IMR-90 (cell line): ENCODE measurements around the gene IMP3. TPM values are rescaled to one million over a fixed set of nuclear protein-coding genes. Genes with fewer than 3 reads are reported as not detected.

ENCODE experiments used
- ATAC-seq: fragments of 200-7000 bp; cut with Tn5 transposase; 2 replicates; pipeline ENCODE4 v1.9.1; 2020; ENCODE audit warnings: low read depth, mild to moderate bottlenecking, moderate library complexity
- BruUV-seq: library from RNA; stranded (reverse); fragments of 400-500 nt; replicated peaks from 2 replicates; lab custom pipeline; 2021; lab: Mats Ljungman, UMichigan
- CTCF ChIA-PET: fragments of 300-600 bp; formaldehyde crosslinking; extraction: SDS; loops from one replicate; lab custom pipeline; 2021; ENCODE audit warnings: antibody characterized with exemption; lab: Yijun Ruan, JAX
- POLR2A ChIA-PET: fragments of 300-600 bp; sonication (Branson Sonifier 250); formaldehyde crosslinking; loops from one replicate; lab custom pipeline; 2022; ENCODE audit warnings: antibody characterized with exemption; ENCODE audit not compliant: unreplicated experiment; lab: Charles Lee
- DNase-seq: peaks from one replicate; pipeline ENCODE4 v3.0.0; 2013
- H2AFZ ChIP-seq: replicated peaks from 2 replicates; pipeline ENCODE3; 2013; ENCODE audit warnings: low read length, mild to moderate bottlenecking; ENCODE audit not compliant: poor library complexity
- H2AK5ac ChIP-seq: 2 replicates; pipeline ENCODE4 v1.6.1; 2013; ENCODE audit warnings: low read depth, low read length, inconsistent platforms
- H2AK9ac ChIP-seq: replicated peaks from 2 replicates; pipeline ENCODE3; 2013; ENCODE audit warnings: mild to moderate bottlenecking, low read depth, low read length, moderate library complexity; ENCODE audit not compliant: poor library complexity
- H2BK120ac ChIP-seq: 2 replicates; pipeline ENCODE4 v1.6.1; 2013; ENCODE audit warnings: low read depth, low read length, inconsistent platforms
- H2BK15ac ChIP-seq: 3 replicates; pipeline ENCODE4 v1.6.1; 2013; ENCODE audit warnings: low read depth, low read length, inconsistent platforms
- H2BK20ac ChIP-seq: 2 replicates; pipeline ENCODE4 v1.6.1; 2013; ENCODE audit warnings: low read depth, mild to moderate bottlenecking, inconsistent platforms, low read length, moderate library complexity
- H2BK5ac ChIP-seq: 2 replicates; pipeline ENCODE4 v1.6.1; 2013; ENCODE audit warnings: mild to moderate bottlenecking, low read depth, low read length, inconsistent platforms; ENCODE audit not compliant: poor library complexity, severe bottlenecking
- H3K14ac ChIP-seq: replicated peaks from 2 replicates; pipeline ENCODE4 v1.6.1; 2013; ENCODE audit warnings: low read depth, low read length, inconsistent platforms
- H3K18ac ChIP-seq: 2 replicates; pipeline ENCODE4 v1.6.1; 2013; ENCODE audit warnings: low read depth, low read length, control low read depth
- H3K23ac ChIP-seq: 2 replicates; pipeline ENCODE4 v1.6.1; 2013; ENCODE audit warnings: low read depth, low read length, inconsistent platforms
- H3K27ac ChIP-seq: 2 replicates; pipeline ENCODE4 v1.5.1; 2013; ENCODE audit warnings: mild to moderate bottlenecking, control low read depth, low read length; ENCODE audit not compliant: insufficient read depth
- H3K27me3 ChIP-seq: 2 replicates; pipeline ENCODE4 v1.6.1; 2013; ENCODE audit warnings: low read length; ENCODE audit not compliant: control insufficient read depth, insufficient read depth
- H3K36me3 ChIP-seq: 2 replicates; pipeline ENCODE4 v1.6.1; 2013; ENCODE audit warnings: low read length, mixed read lengths; ENCODE audit not compliant: control insufficient read depth, insufficient read depth
- H3K4ac ChIP-seq: 2 replicates; pipeline ENCODE4 v1.6.1; 2013; ENCODE audit warnings: low read depth, low read length, inconsistent platforms
- H3K4me1 ChIP-seq: 2 replicates; pipeline ENCODE4 v1.6.1; 2013; ENCODE audit warnings: low read length, mixed read lengths; ENCODE audit not compliant: control insufficient read depth, insufficient read depth
- H3K4me2 ChIP-seq: 2 replicates; pipeline ENCODE4 v1.6.1; 2013; ENCODE audit warnings: low read depth, mild to moderate bottlenecking, control low read depth, low read length, moderate library complexity
- H3K4me3 ChIP-seq: 2 replicates; pipeline ENCODE4 v1.5.1; 2013; ENCODE audit warnings: low read depth, mild to moderate bottlenecking, control low read depth, low read length, moderate library complexity; ENCODE audit not compliant: insufficient read depth
- H3K56ac ChIP-seq: 2 replicates; pipeline ENCODE4 v1.6.1; 2013; ENCODE audit warnings: low read length, inconsistent platforms; ENCODE audit not compliant: insufficient read depth; ENCODE audit errors: extremely low read depth
- H3K79me1 ChIP-seq, 2 experiments: 2 replicates each; pipeline ENCODE4 v1.6.1; 2013; ENCODE audit warnings: low read length in 2 of 2, inconsistent platforms in 1 of 2, low read depth in 1 of 2
- H3K9ac ChIP-seq: 2 replicates; pipeline ENCODE4 v1.6.1; 2013; ENCODE audit warnings: low read depth, low read length, control low read depth
- H3K9me1 ChIP-seq: 2 replicates; pipeline ENCODE4 v1.6.1; 2013; ENCODE audit warnings: low read length, inconsistent platforms; ENCODE audit not compliant: insufficient read depth
- H3K9me3 ChIP-seq: 2 replicates; pipeline ENCODE4 v1.6.1; 2013; ENCODE audit warnings: low read length; ENCODE audit not compliant: control insufficient read depth, insufficient read depth
- H4K20me1 ChIP-seq: 2 replicates; pipeline ENCODE4 v1.6.1; 2013; ENCODE audit warnings: low read length, inconsistent platforms; ENCODE audit not compliant: insufficient read depth
- H4K5ac ChIP-seq: 2 replicates; pipeline ENCODE4 v1.6.1; 2013; ENCODE audit warnings: mild to moderate bottlenecking, low read depth, low read length, control low read depth
- H4K8ac ChIP-seq, 2 experiments: 2 replicates each; pipeline ENCODE4 v1.6.1; 2013; ENCODE audit warnings: low read depth in 2 of 2, low read length in 2 of 2, control low read depth in 1 of 2, inconsistent platforms in 1 of 2
- H4K91ac ChIP-seq: 2 replicates; pipeline ENCODE4 v1.6.1; 2013; ENCODE audit warnings: low read depth, low read length, inconsistent platforms; ENCODE audit not compliant: insufficient read depth
- CEBPB ChIP-seq: IDR thresholded peaks from 2 replicates; pipeline ENCODE4 v1.6.1; 2012; ENCODE audit warnings: low read depth, low read length, improper control_type of control experiment
- MAFK ChIP-seq: IDR thresholded peaks from 2 replicates; pipeline ENCODE4 v1.6.1; 2012; ENCODE audit warnings: low read depth, low read length, improper control_type of control experiment
- MAZ ChIP-seq: IDR thresholded peaks from 2 replicates; pipeline ENCODE4 v1.6.1; 2012; ENCODE audit warnings: low read depth, mild to moderate bottlenecking, low read length, improper control_type of control experiment, moderate library complexity, borderline replicate concordance
- NFE2L2 ChIP-seq: fragments of 150-350 bp; IDR thresholded peaks from 2 replicates; pipeline ENCODE4 v1.6.1; 2016; ENCODE audit warnings: low read depth, mild to moderate bottlenecking, low read length
- RAD21 ChIP-seq: IDR thresholded peaks from 2 replicates; pipeline ENCODE4 v1.6.1; 2012; ENCODE audit warnings: low read length, improper control_type of control experiment
- RFX5 ChIP-seq: IDR thresholded peaks from 2 replicates; pipeline ENCODE4 v1.8.0; 2012; ENCODE audit warnings: low read depth, mild to moderate bottlenecking, low read length, moderate library complexity
- WGBS, 2 experiments: methylation state at CpG; one replicate each; pipeline versions ENCODE4 v1.1.5 to v1.1.7; 2013; ENCODE audit warnings: missing lambda C conversion rate in 2 of 2; ENCODE audit not compliant: insufficient read length in 1 of 2; ENCODE audit errors: extremely low coverage in 2 of 2; 5-methylcytosine and 5-hydroxymethylcytosine counted together
- dilution Hi-C: fragments of 300-500 bp; cut with HindIII; formaldehyde crosslinking; loops from one replicate; pipeline ENCODE4 v1.14.3; 2018; ENCODE audit warnings: low sequenced_read_pairs; ENCODE audit not compliant: unreplicated experiment
- in situ Hi-C: fragments of 300-500 bp; cut with MboI; formaldehyde crosslinking; loops from 3 replicates; pipeline ENCODE4 v1.14.3; 2019; ENCODE audit warnings: low sequenced_read_pairs, inconsistent platforms, mixed read lengths
- intact Hi-C: fragments of 100-400 bp; cut with micrococcal nuclease; formaldehyde crosslinking; loops from 2 replicates; pipeline ENCODE4 v1.10.0; 2022
- polyA plus RNA-seq, 3 experiments: library from polyadenylated mRNA; depleted of rRNA; stranded (reverse); fragments of >200 nt; gene quantifications; 2 replicates each; pipeline ENCODE4 v1.2.3, GENCODE V29; 2012; ENCODE audit warnings: low replicate concordance in 1 of 3
- total RNA-seq: library from RNA; depleted of rRNA; stranded (reverse); fragments of >200 nt; gene quantifications from 2 replicates; pipeline ENCODE4 v1.2.3, GENCODE V29; 2012
- TF ChIP-seq, protein P1 (sequence below): fragments of 150-350 bp; IDR thresholded peaks from 2 replicates; pipeline ENCODE4 v1.6.1; 2016; ENCODE audit warnings: low read depth, mild to moderate bottlenecking, low read length, moderate library complexity, borderline replicate concordance
- TF ChIP-seq, protein P2 (sequence below): fragments of 150-350 bp; IDR thresholded peaks from 2 replicates; pipeline ENCODE4 v1.6.1; 2017; ENCODE audit warnings: mild to moderate bottlenecking, antibody characterized with exemption, low read length, low read depth

Gene IMP3
- total and polyA plus RNA-seq, 2 of the 4 experiments (the other 2 are of a cell fraction) = 42.1 to 59.3 TPM

DNA sequence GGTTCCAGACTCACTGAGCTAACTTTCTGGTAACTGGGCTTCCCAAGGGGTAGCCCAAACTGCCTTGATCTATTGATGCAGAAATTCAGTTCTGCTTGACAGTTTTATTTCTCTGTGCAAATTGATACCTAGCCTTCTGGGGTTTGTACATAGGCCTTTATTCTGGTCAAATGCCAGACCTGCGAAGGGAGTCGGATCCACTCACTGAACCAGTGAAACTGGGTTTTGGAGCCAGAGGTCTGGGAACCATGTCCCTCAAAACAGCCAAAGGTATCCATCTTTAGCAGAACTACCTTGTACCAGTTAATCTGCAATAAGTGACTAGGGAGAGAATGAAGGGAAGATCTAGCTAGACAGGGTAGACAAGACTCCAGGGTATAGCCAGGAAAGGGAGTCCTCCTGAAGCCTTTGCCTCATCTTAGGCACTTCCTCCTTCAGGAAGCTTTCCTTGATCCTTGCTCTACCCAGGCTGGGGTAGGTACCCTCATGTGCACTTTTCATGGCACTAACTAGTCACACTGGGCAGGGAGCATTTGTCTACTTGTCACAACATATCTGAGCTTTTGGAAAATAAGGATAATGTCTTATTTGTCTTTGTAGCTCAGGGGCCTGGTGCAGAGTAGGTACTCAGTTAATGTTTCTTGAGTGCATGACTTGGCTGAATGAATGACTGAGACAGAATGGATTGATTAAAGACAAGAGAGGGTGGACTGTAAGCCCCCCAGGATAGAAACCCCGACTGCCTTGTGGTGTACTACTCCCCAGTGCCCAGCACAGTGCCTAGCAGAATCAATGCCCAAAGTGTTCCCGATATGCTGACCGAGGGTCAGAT lies 6.3 kb upstream of the IMP3 start (continued):
- TF ChIP-seq NFE2L2 = no peak
- no peak for TF ChIP-seq MAFK

DNA sequence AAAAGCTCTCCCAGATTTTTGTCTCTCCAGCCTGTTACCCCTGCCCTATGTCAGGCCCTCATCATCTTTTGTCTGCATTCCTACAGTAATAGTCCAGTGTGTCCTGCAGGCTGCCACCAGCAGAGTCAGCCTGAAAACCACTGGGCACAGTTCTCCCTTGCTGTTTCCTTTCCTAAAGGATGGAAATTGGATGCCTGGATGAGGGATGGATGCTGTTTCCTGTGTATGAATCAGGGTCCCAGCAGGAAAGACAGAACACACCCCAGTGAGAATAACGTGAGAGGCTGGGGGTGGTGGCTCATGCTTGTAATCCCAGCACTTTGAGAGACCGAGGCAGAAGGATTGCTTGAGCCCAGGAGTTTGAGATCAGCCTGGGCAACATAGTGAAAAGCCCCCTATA lies 4.4 kb upstream of the IMP3 start:
- POLR2A ChIA-PET = no interaction called here
- no CpG with 5 or more reads among the region's 2 CpGs for WGBS, 2 experiments
- intact Hi-C loops (no loop called here), dilution Hi-C loops (no loop called here), in situ Hi-C loops (no loop called here)
- H3K14ac ChIP-seq = no peak overlapping the region
- H3K9ac ChIP-seq = no peak overlapping the region
- H3K4me2 ChIP-seq = no peak overlapping the region
- no peak overlapping the region for H4K5ac ChIP-seq
- H2BK120ac ChIP-seq = peak overlapping the region; percentile 2; the same call in 1 of the 2 replicates
- H3K9me3 ChIP-seq = no peaks in the 10 kb centered on the region
- no peak overlapping the region for H3K27ac ChIP-seq
- no TSS peak for BruUV-seq
- peaks cover 23 to 46% of the 10 kb centered on the region in 2 experiments for H3K79me1 ChIP-seq
- no peak overlapping the region for H2BK15ac ChIP-seq
- no peak overlapping the region; a peak in 1 of 4 replicates for H4K8ac ChIP-seq
- peak overlapping the region; percentile 23; the same call in 1 of the 2 replicates for H3K23ac ChIP-seq
- H3K18ac ChIP-seq = no peak overlapping the region
- no peak overlapping the region for H2AFZ ChIP-seq
- H4K20me1 ChIP-seq = peaks cover 10% of the 10 kb centered on the region
- peaks cover 10% of the 10 kb centered on the region for H3K4me1 ChIP-seq
- no peak overlapping the region for H2AK9ac ChIP-seq
- no peak overlapping the region for H2BK5ac ChIP-seq
- DNase-seq = peak; percentile 55
- CTCF ChIA-PET = no interaction called here
- H3K27me3 ChIP-seq = no peaks in the 10 kb centered on the region
- H3K56ac ChIP-seq = no peak overlapping the region
- no peak for ATAC-seq
- H3K4ac ChIP-seq = no peak overlapping the region
- peaks cover 1% of the 10 kb centered on the region; the same call in 1 of the 2 replicates for H3K36me3 ChIP-seq
- peaks cover 8% of the 10 kb centered on the region; the same call in 1 of the 2 replicates for H3K9me1 ChIP-seq
- no peak overlapping the region for H4K91ac ChIP-seq
- TF ChIP-seq, protein P1, sequence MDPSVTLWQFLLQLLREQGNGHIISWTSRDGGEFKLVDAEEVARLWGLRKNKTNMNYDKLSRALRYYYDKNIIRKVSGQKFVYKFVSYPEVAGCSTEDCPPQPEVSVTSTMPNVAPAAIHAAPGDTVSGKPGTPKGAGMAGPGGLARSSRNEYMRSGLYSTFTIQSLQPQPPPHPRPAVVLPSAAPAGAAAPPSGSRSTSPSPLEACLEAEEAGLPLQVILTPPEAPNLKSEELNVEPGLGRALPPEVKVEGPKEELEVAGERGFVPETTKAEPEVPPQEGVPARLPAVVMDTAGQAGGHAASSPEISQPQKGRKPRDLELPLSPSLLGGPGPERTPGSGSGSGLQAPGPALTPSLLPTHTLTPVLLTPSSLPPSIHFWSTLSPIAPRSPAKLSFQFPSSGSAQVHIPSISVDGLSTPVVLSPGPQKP = no peak
- TF ChIP-seq MAZ = no peak
- TF ChIP-seq, protein P2, sequence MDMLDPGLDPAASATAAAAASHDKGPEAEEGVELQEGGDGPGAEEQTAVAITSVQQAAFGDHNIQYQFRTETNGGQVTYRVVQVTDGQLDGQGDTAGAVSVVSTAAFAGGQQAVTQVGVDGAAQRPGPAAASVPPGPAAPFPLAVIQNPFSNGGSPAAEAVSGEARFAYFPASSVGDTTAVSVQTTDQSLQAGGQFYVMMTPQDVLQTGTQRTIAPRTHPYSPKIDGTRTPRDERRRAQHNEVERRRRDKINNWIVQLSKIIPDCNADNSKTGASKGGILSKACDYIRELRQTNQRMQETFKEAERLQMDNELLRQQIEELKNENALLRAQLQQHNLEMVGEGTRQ = no peak
- no peak for TF ChIP-seq RAD21
- TF ChIP-seq RFX5 = no peak
- TF ChIP-seq MAFK = no peak
- TF ChIP-seq CEBPB = no peak
- H2BK20ac ChIP-seq = no peak overlapping the region
- H2AK5ac ChIP-seq = peak overlapping the region; percentile 47; the same call in 1 of the 2 replicates
- H3K4me3 ChIP-seq = no peak overlapping the region
